Sigmoid colon (tissue), 4 donors: ENCODE results near the gene LYVE1.

Experiments
- POLR2A ChIP-seq, 2 donors: fragments of 450-650 bp; IDR thresholded peaks; one replicate each; pipeline ENCODE4 v1.6.1; 2016; ENCODE audit warnings: antibody characterized with exemption in 2 of 2, mild to moderate bottlenecking in 2 of 2, moderate library complexity in 2 of 2
- POLR2AphosphoS5 ChIP-seq, 4 donors: sonication (generic); formaldehyde crosslinking; IDR thresholded peaks; one replicate each; pipeline ENCODE4 v1.6.1; 2017; ENCODE audit warnings: antibody characterized with exemption in 4 of 4
- TF ChIP-seq, protein P1 (sequence below), 4 experiments: fragments of 450-650 bp in 3 of 4; fragments of 200-600 bp in 1 of 4; IDR thresholded peaks; one replicate each; pipeline ENCODE4 v1.5.1; 2016 to 2019; ENCODE audit warnings: antibody characterized with exemption in 4 of 4, mild to moderate bottlenecking in 3 of 4, moderate library complexity in 2 of 4

GRCh38 chr11:10561043-10561818 lies 7.2 kb downstream of the LYVE1 start:
- no peak for TF ChIP-seq POLR2AphosphoS5 (IDR thresholded peaks at IDR 0.05)
- TF ChIP-seq, protein P1, sequence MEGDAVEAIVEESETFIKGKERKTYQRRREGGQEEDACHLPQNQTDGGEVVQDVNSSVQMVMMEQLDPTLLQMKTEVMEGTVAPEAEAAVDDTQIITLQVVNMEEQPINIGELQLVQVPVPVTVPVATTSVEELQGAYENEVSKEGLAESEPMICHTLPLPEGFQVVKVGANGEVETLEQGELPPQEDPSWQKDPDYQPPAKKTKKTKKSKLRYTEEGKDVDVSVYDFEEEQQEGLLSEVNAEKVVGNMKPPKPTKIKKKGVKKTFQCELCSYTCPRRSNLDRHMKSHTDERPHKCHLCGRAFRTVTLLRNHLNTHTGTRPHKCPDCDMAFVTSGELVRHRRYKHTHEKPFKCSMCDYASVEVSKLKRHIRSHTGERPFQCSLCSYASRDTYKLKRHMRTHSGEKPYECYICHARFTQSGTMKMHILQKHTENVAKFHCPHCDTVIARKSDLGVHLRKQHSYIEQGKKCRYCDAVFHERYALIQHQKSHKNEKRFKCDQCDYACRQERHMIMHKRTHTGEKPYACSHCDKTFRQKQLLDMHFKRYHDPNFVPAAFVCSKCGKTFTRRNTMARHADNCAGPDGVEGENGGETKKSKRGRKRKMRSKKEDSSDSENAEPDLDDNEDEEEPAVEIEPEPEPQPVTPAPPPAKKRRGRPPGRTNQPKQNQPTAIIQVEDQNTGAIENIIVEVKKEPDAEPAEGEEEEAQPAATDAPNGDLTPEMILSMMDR (IDR thresholded peaks at IDR 0.05): no peak
- TF ChIP-seq POLR2A (IDR thresholded peaks at IDR 0.05): no peak
